Measurements from ENCODE around the gene EPAS1. TPM values are rescaled to one million over a fixed set of nuclear protein-coding genes. Genes with fewer than 3 reads are reported as not detected.

EPAS1 gene
- total RNA-seq, 1 donor from 2014 or later = 280 TPM

DNA sequence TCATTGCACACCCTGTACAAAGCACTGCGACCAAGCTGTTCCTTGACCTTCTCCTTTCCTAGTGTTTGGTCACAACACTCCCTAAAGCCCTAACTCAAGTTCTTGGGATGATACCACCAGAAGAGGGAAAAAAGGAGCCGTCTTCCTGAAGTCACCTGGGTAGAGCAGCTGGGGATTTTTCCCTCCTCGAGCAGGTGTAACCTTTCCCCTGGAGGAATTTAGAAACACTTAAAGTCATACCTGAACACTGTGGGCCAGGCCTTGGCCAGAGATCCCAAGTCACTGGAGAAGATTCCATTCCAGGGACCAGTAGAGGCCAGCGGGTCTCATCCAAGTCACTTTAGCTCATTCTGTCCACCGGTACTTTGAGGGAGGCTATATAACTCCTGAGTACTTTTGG is 13.2 kb downstream of the EPAS1 start:
- Mint-ChIP-seq H3K9me3 (ENCODE audit: unreplicated experiment) (no peaks in the 10 kb centered on the region), H3K27me3 (ENCODE audit: unreplicated experiment) (peaks cover 4% of the 10 kb centered on the region), H3K36me3 (ENCODE audit: low read depth, unreplicated experiment) (peaks cover 15% of the 10 kb centered on the region), H3K4me1 (ENCODE audit: unreplicated experiment) (peaks cover 50% of the 10 kb centered on the region), H3K4me3 (ENCODE audit: unreplicated experiment) (no peak overlapping the region), H3K27ac (ENCODE audit: unreplicated experiment) (no peak overlapping the region)
- DNase-seq (ENCODE audit: low spot score) = no peak
- TF ChIP-seq, protein P1, sequence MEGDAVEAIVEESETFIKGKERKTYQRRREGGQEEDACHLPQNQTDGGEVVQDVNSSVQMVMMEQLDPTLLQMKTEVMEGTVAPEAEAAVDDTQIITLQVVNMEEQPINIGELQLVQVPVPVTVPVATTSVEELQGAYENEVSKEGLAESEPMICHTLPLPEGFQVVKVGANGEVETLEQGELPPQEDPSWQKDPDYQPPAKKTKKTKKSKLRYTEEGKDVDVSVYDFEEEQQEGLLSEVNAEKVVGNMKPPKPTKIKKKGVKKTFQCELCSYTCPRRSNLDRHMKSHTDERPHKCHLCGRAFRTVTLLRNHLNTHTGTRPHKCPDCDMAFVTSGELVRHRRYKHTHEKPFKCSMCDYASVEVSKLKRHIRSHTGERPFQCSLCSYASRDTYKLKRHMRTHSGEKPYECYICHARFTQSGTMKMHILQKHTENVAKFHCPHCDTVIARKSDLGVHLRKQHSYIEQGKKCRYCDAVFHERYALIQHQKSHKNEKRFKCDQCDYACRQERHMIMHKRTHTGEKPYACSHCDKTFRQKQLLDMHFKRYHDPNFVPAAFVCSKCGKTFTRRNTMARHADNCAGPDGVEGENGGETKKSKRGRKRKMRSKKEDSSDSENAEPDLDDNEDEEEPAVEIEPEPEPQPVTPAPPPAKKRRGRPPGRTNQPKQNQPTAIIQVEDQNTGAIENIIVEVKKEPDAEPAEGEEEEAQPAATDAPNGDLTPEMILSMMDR (IDR thresholded peaks at IDR 0.05; ENCODE audit: unreplicated experiment) = no peak

DNA sequence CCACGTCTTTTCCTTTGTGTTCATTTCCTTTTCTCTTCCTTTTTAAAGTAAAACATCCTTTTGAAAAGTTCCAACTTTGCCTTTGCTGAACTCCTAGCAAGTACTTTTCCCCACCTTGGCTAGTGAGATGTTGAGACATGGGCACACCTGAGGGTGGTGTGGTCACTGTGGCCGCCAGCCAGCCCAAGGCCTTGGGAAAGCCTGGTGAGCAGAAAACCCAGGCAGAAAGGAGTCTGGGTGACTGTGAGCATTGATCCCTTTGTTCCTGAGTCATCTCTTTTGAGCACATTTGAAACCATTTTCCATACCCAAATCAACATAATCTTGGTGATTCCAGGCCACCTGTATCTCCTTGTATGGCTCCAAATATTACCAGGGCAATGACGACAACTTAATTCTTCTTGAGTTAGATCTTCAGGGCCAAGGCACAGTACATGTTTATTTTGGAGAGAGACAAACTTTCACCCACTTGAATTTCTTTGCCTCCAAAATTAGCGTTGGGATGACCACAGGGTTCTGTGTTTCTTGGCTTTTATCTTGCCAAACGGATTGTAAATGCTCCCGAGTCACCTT is 14.5 kb downstream of the EPAS1 start:
- peaks cover 4% of the 10 kb centered on the region for H3K27me3 Mint-ChIP-seq (ENCODE audit: unreplicated experiment)
- H3K27ac Mint-ChIP-seq (ENCODE audit: unreplicated experiment) = peak overlapping the region; percentile 54
- DNase-seq (ENCODE audit: low spot score) = no peak
- peaks cover 47% of the 10 kb centered on the region for H3K4me1 Mint-ChIP-seq (ENCODE audit: unreplicated experiment)
- H3K9me3 Mint-ChIP-seq (ENCODE audit: unreplicated experiment) = no peaks in the 10 kb centered on the region
- H3K36me3 Mint-ChIP-seq (ENCODE audit: low read depth, unreplicated experiment) = peaks cover 15% of the 10 kb centered on the region
- TF ChIP-seq, protein P1 (IDR thresholded peaks at IDR 0.05; ENCODE audit: unreplicated experiment) = no peak
- no peak overlapping the region for H3K4me3 Mint-ChIP-seq (ENCODE audit: unreplicated experiment)

DNA sequence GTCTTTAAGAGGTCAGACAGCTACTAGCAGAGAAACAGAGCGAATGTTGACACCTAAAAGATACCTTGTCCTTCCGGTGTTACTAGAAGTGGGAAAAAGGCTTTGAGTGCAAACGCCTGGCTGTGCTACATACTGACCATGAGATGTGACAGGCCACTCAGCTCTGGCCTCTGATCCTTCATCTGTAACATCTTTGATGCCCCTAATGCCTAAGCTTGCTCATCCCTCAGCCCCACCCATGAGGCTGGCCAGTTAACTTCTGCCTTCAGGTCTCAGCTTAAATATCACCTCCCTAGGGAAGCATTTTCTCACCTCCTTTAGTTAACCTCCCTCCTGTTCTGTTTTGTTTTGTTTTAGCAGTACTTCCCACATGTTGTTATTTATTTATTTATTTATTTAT is 15.9 kb downstream of the EPAS1 start:
- H3K4me3 Mint-ChIP-seq (ENCODE audit: unreplicated experiment) = no peak overlapping the region
- H3K27ac Mint-ChIP-seq (ENCODE audit: unreplicated experiment) = no peak overlapping the region
- no peaks in the 10 kb centered on the region for H3K9me3 Mint-ChIP-seq (ENCODE audit: unreplicated experiment)
- no peak for DNase-seq (ENCODE audit: low spot score)
- peaks cover 19% of the 10 kb centered on the region for H3K36me3 Mint-ChIP-seq (ENCODE audit: low read depth, unreplicated experiment)
- H3K27me3 Mint-ChIP-seq (ENCODE audit: unreplicated experiment) = peaks cover 4% of the 10 kb centered on the region
- H3K4me1 Mint-ChIP-seq (ENCODE audit: unreplicated experiment) = peaks cover 41% of the 10 kb centered on the region
- TF ChIP-seq, protein P1 (IDR thresholded peaks at IDR 0.05; ENCODE audit: unreplicated experiment) = no peak

DNA sequence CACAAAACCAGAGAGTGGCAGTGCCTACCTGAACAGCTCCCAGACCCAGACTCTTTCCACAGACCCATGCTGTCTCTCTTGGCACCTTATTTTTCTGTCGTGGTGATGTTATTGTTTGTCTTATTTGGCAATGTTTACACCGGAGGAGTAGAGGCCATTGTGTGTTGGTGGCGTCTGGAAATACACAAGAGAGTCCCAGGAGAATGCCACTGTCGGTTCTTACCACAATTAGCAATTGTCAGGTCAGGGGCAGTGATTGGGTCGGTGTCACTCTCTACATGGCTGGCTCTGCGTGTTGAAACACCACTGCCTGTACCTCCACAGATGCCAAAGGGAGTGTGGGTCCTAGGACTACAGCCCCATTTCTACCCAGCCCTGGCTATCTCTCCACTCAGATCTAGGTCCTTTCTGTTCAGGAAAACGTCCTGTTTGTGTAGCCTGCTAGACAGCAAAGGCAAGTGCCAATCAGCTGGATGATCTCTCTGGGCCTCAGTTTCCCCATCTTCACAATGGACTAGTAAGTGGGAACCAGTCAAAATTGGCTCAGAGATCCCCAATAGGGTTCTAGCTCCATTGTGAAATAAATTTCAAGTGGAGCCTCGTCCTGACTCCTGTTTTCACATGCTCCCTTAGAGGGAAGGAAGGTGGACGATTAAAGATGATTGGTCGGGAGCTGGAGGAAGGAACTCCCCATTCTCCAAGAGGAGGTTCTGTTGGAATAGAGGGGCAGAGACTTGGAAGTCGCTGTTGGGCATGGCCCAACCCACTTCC is 17.0 kb downstream of the EPAS1 start:
- H3K4me1 Mint-ChIP-seq (ENCODE audit: unreplicated experiment) = peaks cover 39% of the 10 kb centered on the region
- peaks cover 19% of the 10 kb centered on the region for H3K36me3 Mint-ChIP-seq (ENCODE audit: low read depth, unreplicated experiment)

More for the DNA sequence above, 17.0 kb downstream of the EPAS1 start:
- H3K27me3 Mint-ChIP-seq (ENCODE audit: unreplicated experiment) = peaks cover 2% of the 10 kb centered on the region
- H3K27ac Mint-ChIP-seq (ENCODE audit: unreplicated experiment) = peak overlapping the region; percentile 70
- peak overlapping the region; percentile 25 for H3K4me3 Mint-ChIP-seq (ENCODE audit: unreplicated experiment)
- TF ChIP-seq, protein P1 (IDR thresholded peaks at IDR 0.05; ENCODE audit: unreplicated experiment) = no peak
- no peak for DNase-seq (ENCODE audit: low spot score)
- H3K9me3 Mint-ChIP-seq (ENCODE audit: unreplicated experiment) = no peaks in the 10 kb centered on the region

Measured in endothelial cell (in vitro differentiated cells).